HepG2 (cell line): ENCODE results near the gene CEBPA. TPM values are rescaled to one million over a fixed set of nuclear protein-coding genes. Genes with fewer than 3 reads are reported as not detected.

Experiments used
- BRD4 ChIP-seq: sonication (generic); formaldehyde crosslinking; IDR thresholded peaks from 2 replicates; pipeline ENCODE4 v1.4.0; 2020; ENCODE audit warnings: missing genetic modification reagents
- CHD4 ChIP-seq: fragments of 200-600 bp; sonication (generic); IDR thresholded peaks from 2 replicates; pipeline ENCODE4 v1.7.0; 2017; ENCODE audit warnings: mild to moderate bottlenecking, low read length, borderline replicate concordance
- KMT2A ChIP-seq: sonication (generic); formaldehyde crosslinking; IDR thresholded peaks from 2 replicates; pipeline ENCODE4 v1.4.0; 2020; ENCODE audit warnings: missing genetic modification reagents
- MZF1 ChIP-seq: sonication (generic); formaldehyde crosslinking; IDR thresholded peaks from 2 replicates; pipeline ENCODE4 v1.8.1; 2023; ENCODE audit warnings: mild to moderate bottlenecking, missing genetic modification reagents, borderline replicate concordance
- PCBP2 ChIP-seq: fragments of 200-400 bp; formaldehyde crosslinking; optimal IDR thresholded peaks from 2 replicates; pipeline ENCODE3; 2018; ENCODE audit warnings: low read length, low read depth; ENCODE audit not compliant: poor library complexity, severe bottlenecking
- REXO4 ChIP-seq: sonication (generic); formaldehyde crosslinking; IDR thresholded peaks from 2 replicates; pipeline ENCODE4 v1.8.0; 2022; ENCODE audit warnings: missing genetic modification reagents, mild to moderate bottlenecking, borderline replicate concordance
- SMC3 ChIP-seq: IDR thresholded peaks from 2 replicates; pipeline ENCODE4 v1.6.1; 2011; ENCODE audit warnings: low read length, improper control_type of control experiment
- SP2 ChIP-seq: sonication (generic); formaldehyde crosslinking; IDR thresholded peaks from 2 replicates; pipeline ENCODE4 v1.5.1; 2020; ENCODE audit warnings: mild to moderate bottlenecking, missing genetic modification reagents
- ZNF343 ChIP-seq: sonication (generic); formaldehyde crosslinking; IDR thresholded peaks from 2 replicates; pipeline ENCODE4 v1.4.0; 2020; ENCODE audit warnings: mild to moderate bottlenecking, missing genetic modification reagents
- ZNF441 ChIP-seq: sonication (generic); formaldehyde crosslinking; IDR thresholded peaks from 2 replicates; pipeline ENCODE4 v1.7.0; 2021; ENCODE audit warnings: missing genetic modification reagents, borderline replicate concordance
- ZNF619 ChIP-seq: sonication (generic); formaldehyde crosslinking; IDR thresholded peaks from 2 replicates; pipeline ENCODE4 v1.4.0; 2020; ENCODE audit warnings: mild to moderate bottlenecking, missing genetic modification reagents
- ZNF720 ChIP-seq: sonication (generic); formaldehyde crosslinking; IDR thresholded peaks from 2 replicates; pipeline ENCODE4 v1.4.0; 2020; ENCODE audit warnings: missing genetic modification reagents
- ZSCAN22 ChIP-seq: sonication (generic); formaldehyde crosslinking; IDR thresholded peaks from 2 replicates; pipeline ENCODE4 v1.4.0; 2020; ENCODE audit warnings: mild to moderate bottlenecking, missing genetic modification reagents
- polyA plus RNA-seq, 8 experiments: library from polyadenylated mRNA; depleted of rRNA in 3 of 8; stranded (reverse) in 7 of 8; unstranded in 1 of 8; fragments of >200 nt; fragmentation: Illumina TruSeq in 4 of 8; extraction: Trizol in 4 of 8; gene quantifications; 2 replicates each; pipeline versions ENCODE4 v1.2.1 to v1.2.3, GENCODE V29; 2011 to 2016; ENCODE audit warnings: low read depth in 4 of 8, missing spikeins in 1 of 8, mixed read lengths in 1 of 8; ENCODE audit not compliant: insufficient read depth in 1 of 8
- total RNA-seq, 5 experiments: library from RNA; depleted of rRNA; stranded (reverse); fragments of >200 nt; fragmentation: Illumina TruSeq; extraction: Trizol; gene quantifications; 2 replicates each; pipeline ENCODE4 v1.2.3, GENCODE V29; 2016; ENCODE audit warnings: low read depth in 1 of 5
- TF ChIP-seq, protein P1 (sequence below): IDR thresholded peaks from 2 replicates; pipeline ENCODE4 v1.6.1; 2012; ENCODE audit warnings: inconsistent platforms
- TF ChIP-seq, protein P2 (sequence below): sonication (generic); formaldehyde crosslinking; IDR thresholded peaks from 2 replicates; pipeline ENCODE4 v1.4.0; 2020; ENCODE audit warnings: mild to moderate bottlenecking, missing genetic modification reagents
- TF ChIP-seq, protein P3 (sequence below): sonication (generic); formaldehyde crosslinking; IDR thresholded peaks from 2 replicates; pipeline ENCODE4 v1.4.0; 2020; ENCODE audit warnings: missing genetic modification reagents
- TF ChIP-seq, protein P4 (sequence below): sonication (generic); formaldehyde crosslinking; IDR thresholded peaks from 2 replicates; pipeline ENCODE4 v1.5.1; 2020; ENCODE audit warnings: mild to moderate bottlenecking, missing genetic modification reagents, borderline replicate concordance

Gene CEBPA
- total and polyA plus RNA-seq, 2 of the 13 experiments (the other 11 are each of a cell fraction or from before 2014, with no cell fraction given) = 24.8 to 103 TPM

DNA sequence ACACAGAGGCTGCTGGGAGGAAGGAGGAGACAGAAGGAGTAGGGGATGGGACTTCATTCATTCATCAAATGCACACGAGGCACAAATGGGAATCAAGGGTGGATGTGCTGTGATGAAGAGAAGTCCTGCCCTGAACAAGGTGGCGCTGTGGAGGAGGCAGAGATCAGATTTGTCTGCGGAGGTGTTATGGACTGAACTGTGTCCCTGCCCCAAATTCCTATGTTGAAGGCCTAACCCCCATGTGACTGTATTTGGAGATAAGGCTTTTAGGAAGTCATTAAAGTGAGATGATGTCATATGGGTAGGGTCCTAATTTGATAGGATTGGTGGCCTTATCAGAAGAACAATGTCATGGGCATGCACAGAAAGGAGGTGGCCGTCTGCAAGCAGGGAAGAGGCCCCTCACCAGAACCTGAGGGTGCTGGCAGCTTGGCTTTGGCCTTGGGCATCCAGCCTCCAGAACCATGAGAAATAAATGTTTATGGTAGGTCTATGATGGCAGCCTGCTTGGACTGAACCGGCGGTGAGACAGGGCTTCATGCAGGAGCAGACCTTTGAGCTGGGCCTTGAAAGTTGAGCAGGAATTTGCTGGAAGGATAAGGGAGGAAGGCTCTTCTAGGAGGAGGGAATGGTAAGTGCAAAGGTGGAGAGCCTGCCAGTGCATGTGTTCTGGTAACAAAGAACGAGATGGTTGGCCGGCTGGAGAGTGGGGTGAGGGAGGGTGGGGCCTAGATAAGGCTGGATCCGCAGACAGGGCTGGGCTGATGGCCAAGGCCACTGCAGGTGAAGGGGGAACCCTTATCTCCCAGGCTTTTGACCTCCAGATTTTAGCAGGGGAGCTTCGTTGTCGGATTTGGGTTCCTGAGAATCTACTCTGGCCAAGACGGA lies 2.7 kb upstream of the CEBPA start (continued):
- 0 out of 2 replicates have a peak, but pooled peaks have one; percentile 36 for TF ChIP-seq REXO4
- no peak; the same call in 1 of the 2 replicates for TF ChIP-seq SMC3
- TF ChIP-seq ZNF720 (CRISPR knock-in tag) = no peak
- TF ChIP-seq, protein P1, sequence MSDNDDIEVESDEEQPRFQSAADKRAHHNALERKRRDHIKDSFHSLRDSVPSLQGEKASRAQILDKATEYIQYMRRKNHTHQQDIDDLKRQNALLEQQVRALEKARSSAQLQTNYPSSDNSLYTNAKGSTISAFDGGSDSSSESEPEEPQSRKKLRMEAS = peak; percentile 77
- TF ChIP-seq BRD4 = no peak; the same call in 1 of the 2 replicates
- no peak for TF ChIP-seq ZSCAN22 (CRISPR knock-in tag)
- TF ChIP-seq MZF1 = no peak
- no peak for TF ChIP-seq PCBP2
- no peak for TF ChIP-seq SP2 (CRISPR knock-in tag)
- no peak for TF ChIP-seq CHD4
- TF ChIP-seq, protein P2, sequence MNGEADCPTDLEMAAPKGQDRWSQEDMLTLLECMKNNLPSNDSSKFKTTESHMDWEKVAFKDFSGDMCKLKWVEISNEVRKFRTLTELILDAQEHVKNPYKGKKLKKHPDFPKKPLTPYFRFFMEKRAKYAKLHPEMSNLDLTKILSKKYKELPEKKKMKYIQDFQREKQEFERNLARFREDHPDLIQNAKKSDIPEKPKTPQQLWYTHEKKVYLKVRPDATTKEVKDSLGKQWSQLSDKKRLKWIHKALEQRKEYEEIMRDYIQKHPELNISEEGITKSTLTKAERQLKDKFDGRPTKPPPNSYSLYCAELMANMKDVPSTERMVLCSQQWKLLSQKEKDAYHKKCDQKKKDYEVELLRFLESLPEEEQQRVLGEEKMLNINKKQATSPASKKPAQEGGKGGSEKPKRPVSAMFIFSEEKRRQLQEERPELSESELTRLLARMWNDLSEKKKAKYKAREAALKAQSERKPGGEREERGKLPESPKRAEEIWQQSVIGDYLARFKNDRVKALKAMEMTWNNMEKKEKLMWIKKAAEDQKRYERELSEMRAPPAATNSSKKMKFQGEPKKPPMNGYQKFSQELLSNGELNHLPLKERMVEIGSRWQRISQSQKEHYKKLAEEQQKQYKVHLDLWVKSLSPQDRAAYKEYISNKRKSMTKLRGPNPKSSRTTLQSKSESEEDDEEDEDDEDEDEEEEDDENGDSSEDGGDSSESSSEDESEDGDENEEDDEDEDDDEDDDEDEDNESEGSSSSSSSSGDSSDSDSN (CRISPR knock-in tag) = no peak
- TF ChIP-seq, protein P3, sequence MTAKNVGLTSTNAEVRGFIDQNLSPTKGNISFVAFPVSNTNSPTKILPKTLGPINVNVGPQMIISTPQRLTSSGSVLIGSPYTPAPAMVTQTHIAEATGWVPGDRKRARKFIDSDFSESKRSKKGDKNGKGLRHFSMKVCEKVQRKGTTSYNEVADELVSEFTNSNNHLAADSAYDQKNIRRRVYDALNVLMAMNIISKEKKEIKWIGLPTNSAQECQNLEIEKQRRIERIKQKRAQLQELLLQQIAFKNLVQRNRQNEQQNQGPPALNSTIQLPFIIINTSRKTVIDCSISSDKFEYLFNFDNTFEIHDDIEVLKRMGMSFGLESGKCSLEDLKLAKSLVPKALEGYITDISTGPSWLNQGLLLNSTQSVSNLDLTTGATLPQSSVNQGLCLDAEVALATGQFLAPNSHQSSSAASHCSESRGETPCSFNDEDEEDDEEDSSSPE = no peak; the same call in 1 of the 2 replicates
- TF ChIP-seq ZNF441 = no peak
- TF ChIP-seq ZNF619 (CRISPR knock-in tag) = no peak
- TF ChIP-seq KMT2A (CRISPR knock-in tag) = no peak
- TF ChIP-seq, protein P4, sequence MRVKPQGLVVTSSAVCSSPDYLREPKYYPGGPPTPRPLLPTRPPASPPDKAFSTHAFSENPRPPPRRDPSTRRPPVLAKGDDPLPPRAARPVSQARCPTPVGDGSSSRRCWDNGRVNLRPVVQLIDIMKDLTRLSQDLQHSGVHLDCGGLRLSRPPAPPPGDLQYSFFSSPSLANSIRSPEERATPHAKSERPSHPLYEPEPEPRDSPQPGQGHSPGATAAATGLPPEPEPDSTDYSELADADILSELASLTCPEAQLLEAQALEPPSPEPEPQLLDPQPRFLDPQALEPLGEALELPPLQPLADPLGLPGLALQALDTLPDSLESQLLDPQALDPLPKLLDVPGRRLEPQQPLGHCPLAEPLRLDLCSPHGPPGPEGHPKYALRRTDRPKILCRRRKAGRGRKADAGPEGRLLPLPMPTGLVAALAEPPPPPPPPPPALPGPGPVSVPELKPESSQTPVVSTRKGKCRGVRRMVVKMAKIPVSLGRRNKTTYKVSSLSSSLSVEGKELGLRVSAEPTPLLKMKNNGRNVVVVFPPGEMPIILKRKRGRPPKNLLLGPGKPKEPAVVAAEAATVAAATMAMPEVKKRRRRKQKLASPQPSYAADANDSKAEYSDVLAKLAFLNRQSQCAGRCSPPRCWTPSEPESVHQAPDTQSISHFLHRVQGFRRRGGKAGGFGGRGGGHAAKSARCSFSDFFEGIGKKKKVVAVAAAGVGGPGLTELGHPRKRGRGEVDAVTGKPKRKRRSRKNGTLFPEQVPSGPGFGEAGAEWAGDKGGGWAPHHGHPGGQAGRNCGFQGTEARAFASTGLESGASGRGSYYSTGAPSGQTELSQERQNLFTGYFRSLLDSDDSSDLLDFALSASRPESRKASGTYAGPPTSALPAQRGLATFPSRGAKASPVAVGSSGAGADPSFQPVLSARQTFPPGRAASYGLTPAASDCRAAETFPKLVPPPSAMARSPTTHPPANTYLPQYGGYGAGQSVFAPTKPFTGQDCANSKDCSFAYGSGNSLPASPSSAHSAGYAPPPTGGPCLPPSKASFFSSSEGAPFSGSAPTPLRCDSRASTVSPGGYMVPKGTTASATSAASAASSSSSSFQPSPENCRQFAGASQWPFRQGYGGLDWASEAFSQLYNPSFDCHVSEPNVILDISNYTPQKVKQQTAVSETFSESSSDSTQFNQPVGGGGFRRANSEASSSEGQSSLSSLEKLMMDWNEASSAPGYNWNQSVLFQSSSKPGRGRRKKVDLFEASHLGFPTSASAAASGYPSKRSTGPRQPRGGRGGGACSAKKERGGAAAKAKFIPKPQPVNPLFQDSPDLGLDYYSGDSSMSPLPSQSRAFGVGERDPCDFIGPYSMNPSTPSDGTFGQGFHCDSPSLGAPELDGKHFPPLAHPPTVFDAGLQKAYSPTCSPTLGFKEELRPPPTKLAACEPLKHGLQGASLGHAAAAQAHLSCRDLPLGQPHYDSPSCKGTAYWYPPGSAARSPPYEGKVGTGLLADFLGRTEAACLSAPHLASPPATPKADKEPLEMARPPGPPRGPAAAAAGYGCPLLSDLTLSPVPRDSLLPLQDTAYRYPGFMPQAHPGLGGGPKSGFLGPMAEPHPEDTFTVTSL (CRISPR knock-in tag) = no peak
- TF ChIP-seq ZNF343 (CRISPR knock-in tag) = no peak
